Lower leg skin (tissue), 3 donors: ENCODE measurements around the gene IL1RAP.

ENCODE experiments used
- CTCF ChIP-seq, 3 donors: fragments of 450-650 bp; IDR thresholded peaks; one replicate each; pipeline ENCODE4 v1.5.1; 2016; ENCODE audit warnings: antibody characterized with exemption in 3 of 3, mild to moderate bottlenecking in 3 of 3, moderate library complexity in 2 of 3
- POLR2A ChIP-seq, 2 donors: fragments of 450-650 bp; IDR thresholded peaks; one replicate each; pipeline ENCODE4 v1.6.1; 2016 to 2017; ENCODE audit warnings: antibody characterized with exemption in 2 of 2, mild to moderate bottlenecking in 1 of 2, moderate library complexity in 1 of 2

GRCh38 chr3:190574473-190574872 is 60.6 kb downstream of the IL1RAP start:
- no peak for TF ChIP-seq POLR2A (IDR thresholded peaks at IDR 0.05)
- TF ChIP-seq CTCF (IDR thresholded peaks at IDR 0.05), result no peak
